ENCODE measurements around the gene NAPA.

DNA sequence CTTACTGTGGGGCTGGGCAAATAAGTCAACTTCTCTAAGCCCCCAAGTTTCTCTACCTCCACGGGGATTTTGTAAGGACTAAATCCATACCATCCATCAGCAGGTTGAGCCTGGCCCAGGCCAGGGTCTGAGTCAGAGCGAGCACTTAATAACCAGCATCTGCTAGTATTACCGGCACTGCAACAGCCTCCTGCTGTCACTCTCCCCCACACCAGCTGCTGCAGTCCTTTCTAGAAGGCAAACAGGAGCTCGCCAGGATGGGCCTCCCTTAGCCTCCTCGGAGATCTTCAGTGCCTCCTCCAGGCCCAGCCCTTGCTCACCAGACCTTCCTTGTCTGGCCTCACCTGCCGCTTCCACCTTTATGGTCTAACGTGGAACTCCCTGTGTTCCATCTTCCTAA, 3.2 kb downstream of the NAPA start:
- TF ChIP-seq POLR2A (IDR thresholded peaks at IDR 0.05) (no peak), EP300 (IDR thresholded peaks at IDR 0.05) (no peak)
- TF ChIP-seq, protein P1, sequence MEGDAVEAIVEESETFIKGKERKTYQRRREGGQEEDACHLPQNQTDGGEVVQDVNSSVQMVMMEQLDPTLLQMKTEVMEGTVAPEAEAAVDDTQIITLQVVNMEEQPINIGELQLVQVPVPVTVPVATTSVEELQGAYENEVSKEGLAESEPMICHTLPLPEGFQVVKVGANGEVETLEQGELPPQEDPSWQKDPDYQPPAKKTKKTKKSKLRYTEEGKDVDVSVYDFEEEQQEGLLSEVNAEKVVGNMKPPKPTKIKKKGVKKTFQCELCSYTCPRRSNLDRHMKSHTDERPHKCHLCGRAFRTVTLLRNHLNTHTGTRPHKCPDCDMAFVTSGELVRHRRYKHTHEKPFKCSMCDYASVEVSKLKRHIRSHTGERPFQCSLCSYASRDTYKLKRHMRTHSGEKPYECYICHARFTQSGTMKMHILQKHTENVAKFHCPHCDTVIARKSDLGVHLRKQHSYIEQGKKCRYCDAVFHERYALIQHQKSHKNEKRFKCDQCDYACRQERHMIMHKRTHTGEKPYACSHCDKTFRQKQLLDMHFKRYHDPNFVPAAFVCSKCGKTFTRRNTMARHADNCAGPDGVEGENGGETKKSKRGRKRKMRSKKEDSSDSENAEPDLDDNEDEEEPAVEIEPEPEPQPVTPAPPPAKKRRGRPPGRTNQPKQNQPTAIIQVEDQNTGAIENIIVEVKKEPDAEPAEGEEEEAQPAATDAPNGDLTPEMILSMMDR (IDR thresholded peaks at IDR 0.05), result no peak

Measured in ovary (tissue), 3 donors.